HG03139 (cell line): ENCODE data around the gene AFF2.

Source experiments
- ATAC-seq: cut with Tn5 transposase; IDR thresholded peaks from one replicate; pipeline ENCODE4 v1.9.1; 2021; ENCODE audit not compliant: unreplicated experiment

The AFF2 gene

DNA sequence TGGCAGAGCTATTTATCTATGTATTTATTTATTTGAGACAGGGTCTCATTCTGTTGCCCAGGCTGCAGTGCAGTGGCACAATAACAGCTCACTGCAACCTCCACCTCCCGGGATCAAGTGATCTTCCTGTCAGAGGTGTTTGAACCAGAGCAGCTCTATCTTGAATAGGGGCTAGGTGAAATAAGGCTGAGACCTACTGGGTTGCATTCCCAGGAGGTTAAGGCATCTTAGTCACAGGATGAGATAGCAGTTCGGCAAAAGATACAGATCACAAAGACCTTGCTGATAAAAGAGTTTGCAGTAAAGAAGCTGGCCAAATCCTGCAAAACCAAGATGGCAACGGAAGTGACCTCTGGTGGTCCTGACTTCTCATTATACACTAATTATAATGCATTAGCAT is 501.9 kb downstream of the AFF2 start:
- ATAC-seq = no peak

DNA sequence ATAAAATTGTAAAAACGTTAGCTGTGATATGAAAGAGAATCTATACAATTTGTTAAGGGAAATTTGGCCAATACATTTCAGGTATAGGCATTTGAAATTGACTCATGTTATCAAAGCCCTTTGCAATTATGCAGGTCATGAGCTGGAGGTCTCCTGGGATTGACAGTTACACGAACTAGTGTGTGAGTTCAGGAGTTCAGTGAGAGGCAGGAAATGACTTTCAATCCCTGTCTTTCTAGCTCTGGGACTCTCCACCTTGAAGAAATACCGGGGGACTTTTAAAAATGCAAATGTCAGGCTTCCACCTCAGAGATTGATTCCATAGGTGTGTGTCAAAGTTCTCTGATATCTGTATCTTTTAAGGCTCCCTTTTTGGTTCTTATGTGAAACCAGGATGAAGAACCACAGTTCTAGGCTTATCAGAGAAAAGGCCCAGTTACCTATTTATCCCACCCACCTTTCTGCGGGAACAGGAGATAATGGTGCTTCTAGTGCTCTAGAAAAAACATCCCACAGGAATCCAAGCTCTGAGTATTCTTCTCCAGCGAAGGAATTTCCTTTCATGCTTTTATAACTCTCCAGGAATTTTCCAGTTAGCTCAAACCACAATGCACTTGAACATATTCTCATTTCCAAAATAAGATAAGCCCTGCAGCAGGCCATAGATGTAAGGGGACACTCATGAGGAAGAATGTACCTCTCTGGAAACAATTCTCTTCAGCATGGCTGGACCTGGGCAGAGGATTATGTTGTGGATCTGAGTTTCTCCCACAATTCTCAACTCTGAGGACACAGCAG is 503.6 kb downstream of the AFF2 start:
- ATAC-seq = no peak

DNA sequence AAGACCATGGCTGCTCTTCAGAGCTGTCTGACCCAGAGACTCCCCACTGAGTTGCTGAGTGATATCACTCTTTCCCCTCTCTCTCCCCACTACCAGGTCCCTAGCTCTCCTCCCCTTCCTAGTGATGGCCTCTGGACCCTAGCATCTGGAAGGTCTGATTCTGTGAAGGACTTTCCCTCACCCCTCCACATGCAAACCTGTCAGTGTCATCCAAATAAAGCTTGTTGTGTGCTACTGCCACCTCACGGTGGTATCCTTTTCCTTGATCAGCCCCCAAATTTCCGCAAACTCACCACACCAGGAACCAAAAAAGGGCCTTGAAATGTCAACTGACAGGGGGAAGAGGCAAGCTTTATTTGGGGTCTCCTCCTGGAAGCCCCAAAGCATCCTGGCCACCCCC is 504.5 kb downstream of the AFF2 start:
- no peak for ATAC-seq

DNA sequence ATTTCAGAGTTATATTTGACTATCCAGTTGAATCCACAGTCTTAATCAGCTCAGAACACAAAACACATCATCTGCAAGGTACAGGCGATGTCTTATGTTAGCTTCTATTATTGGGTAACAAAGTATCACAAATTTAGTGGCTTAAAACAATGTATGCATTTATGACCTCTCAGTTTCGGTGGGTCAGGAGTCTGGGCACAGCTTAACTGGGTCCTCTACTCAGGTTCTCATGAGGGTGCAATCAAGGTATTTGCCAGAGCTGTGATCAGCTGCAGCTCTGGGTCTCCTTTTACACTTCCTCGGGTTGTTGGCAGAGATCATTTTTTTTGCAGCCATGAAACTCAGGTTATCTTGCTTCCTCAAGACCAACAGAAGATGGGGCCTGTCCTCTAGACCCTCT is 505.8 kb downstream of the AFF2 start:
- no peak for ATAC-seq

DNA sequence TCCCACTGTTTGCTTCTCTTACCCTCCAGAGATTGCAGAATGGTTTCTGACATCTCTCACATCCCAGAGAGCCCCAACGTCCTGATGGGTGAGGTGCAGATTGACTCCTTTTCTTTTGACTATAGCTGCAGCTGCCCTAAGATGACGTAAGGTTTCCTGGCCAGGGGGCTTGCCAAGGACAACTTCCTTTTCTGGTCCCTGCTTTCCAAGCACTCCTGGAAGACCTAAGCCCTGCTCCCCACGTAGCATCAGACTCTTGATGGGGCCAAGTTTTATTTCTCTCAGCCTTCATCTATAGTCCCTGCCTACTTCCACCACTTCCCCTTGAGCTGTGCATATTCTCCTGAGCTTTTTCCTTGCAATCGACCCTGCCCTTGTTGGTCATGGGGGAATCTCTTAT is 507.0 kb downstream of the AFF2 start:
- ATAC-seq = no peak

DNA sequence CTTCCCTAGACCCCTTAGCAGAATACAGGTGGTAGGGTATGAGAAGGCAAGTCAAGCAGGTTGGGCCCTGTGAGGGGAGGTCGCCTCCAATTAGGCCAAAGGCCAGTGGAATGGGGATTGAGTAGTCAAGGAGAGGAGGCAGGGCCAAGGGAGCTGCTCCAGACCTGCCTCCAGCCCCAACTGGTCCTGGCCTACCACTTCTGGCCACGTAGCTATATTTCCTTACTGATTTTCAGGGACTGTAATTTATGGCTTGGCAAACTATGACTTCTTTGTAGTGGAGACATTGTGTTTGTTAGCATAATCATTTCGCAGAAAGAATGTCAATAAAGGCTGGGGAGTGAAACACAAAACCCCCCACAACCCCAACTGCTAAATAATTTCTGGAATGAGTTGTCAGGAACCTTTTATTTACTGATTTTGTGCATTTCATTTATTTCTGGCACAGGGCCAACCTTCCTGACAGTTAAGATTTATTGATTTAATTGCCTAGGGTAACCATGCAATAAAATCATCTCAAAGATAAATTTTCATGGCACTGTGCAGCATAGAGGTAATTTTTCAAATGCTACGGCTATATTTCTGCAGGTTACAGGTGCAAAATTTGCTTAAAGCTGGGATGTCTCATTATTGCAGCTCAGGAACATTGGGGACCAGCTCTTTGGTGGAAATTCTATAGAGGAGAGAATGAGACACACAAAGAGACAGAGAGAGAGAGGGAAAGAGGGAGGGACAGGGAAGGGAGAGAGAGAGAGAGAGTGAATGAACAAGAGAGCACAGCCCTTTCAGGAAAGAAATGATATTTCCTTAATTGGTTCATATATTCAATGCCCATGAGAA is 509.8 kb downstream of the AFF2 start:
- ATAC-seq = no peak

DNA sequence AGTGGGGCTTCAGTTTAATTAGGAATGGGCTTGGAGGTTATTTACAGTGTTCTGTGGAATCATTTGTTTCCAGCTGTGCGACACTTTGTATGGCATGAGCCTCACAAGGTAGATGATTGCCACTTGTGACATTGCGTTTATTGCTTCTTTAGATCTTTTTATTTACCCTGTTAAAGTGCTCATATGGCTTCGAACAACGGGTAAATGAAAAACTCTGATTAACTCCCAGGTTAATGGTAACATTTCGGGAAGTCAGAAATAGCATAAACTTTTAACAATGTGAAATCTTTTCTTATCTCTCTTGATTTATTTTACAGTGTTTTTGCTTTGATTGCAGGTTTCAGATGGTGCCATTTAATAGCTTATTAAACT is 510.4 kb downstream of the AFF2 start:
- no peak for ATAC-seq

DNA sequence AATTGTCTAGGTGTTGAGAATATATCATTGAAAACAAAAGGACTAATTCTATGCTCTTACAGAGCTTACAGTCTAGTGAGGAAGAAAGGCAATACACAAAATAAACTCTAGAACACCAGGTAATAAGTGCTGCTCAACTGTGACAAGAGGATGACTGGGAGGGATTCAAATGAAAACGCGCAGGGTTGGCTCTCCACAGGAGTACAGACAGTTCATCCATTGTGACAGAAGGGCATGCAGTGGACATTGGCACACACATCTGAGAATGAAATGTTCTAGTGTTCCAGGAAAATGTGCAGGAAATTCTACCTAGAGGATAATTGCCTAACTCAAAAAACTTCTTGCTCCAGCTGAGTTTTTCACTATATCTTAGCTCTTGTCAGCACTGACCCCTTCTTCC is 512.7 kb downstream of the AFF2 start:
- no peak for ATAC-seq

DNA sequence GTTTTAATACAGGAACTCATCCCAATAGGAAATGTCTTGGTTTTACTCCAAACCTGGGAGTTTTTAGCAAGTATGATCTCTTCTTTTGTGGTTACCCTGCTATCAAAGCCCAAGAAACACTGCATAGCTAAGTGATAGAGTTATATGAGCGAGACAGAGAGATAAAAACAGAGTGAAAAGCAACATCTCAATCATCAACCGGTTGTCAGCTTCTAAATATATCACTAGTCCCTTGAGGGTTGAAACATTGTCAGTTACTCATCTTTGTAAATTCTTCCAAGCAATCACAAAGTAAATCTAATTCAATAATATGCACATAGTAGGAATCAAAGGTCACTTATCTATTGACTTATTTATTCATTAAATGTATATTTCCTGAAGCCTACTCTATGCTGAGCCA is 520.7 kb downstream of the AFF2 start:
- no peak for ATAC-seq

DNA sequence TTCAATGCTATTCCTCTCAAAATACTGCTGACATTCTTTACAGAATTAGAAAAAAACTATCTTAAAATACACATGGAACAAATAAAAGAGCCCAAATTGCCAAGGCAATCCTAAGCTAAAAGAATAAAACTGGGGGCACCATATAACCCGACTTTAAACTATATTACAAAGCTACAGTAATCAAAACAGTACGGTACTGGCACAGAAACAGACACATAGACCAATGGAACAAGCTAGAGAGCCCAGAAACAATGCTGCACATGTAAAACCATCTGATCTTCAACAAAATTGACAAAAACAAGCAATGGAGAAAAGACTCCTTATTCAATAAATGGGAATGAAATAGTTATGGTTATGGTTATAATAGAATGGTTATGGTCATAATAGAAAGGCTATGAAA is 522.1 kb downstream of the AFF2 start:
- ATAC-seq = no peak

DNA sequence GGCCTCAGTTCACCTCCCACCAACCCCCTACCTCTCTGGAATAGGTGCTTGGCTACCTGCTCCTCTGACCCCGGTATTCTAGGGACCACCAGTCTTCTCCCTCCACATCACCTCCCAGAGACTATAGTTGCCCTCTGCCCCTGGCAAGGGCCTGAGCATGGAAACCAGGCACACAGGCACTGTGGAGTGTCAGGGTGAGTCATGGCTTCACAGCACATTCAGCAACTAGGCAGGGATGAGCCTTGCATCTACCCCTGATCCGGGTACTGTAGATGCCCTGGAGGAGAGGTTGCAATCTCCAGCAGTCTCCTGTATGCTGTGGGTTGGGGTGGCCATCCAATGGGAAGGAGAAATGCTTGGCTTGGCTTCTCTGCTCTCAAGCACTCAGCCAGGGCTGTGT is 532.0 kb downstream of the AFF2 start:
- ATAC-seq = no peak

DNA sequence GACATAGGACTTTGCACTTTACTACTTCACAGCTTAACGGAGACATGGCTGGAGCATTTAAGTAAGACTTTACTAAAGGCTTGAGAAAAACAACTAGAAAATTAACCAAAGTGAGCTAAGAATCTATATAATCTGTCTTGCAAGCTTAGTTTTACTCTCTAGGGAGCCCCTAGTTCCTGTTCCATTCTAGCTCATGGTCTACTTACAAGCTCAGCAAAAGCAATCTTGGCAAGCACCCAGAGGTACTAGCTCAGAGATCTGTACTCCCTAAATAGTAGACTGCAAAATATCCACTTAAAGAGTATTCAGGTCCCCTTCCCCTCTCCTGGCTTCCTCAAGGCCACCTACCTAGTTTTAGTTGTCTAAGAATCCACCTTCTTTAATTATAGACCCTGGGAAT is 535.7 kb downstream of the AFF2 start:
- no peak for ATAC-seq

DNA sequence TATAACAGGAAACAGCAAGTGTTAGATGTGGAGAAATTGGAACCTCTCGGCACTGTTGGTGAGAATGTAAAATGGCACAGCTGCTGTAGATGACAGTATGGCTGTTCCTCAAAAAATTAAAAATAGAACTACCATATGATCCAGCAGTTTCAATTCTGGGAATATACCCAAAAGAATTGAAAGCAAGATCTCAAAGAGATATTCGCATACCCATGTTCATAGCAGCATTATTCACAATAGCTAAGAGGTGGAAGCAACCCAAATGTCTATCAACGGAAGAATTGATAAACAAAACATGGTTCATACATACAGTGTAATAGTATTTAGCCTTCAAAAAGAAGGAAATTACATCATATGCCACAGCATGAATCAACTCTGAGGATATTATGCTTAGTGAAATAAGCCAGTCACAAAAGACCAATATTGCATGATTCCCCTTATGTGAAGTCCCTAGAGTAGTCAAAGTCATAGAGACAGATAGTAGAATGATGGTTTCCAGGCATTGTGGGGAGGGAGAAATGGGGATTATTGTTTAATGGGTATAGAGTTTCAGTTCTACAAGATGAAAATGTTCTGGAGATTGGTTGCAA is 537.0 kb downstream of the AFF2 start:
- ATAC-seq = no peak

DNA sequence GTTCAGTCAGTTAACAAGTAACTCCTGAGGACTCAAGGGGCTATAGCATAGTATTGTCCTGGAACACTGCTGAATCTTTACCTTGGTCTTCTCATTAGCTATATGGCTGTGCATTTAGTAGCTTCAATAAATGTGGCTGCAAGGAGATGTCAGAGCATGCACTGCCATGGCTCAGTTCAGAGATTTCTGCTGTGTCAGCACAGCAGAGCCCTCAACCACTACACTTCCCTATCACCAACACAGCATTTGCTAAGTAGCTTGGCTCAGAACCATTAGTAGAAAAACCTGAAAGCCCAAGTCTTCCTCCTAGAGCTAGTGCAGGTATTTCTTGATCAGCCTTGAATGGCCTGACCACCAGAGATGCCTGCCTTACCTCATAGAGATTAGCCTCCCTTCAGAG is 538.6 kb downstream of the AFF2 start:
- no peak for ATAC-seq

DNA sequence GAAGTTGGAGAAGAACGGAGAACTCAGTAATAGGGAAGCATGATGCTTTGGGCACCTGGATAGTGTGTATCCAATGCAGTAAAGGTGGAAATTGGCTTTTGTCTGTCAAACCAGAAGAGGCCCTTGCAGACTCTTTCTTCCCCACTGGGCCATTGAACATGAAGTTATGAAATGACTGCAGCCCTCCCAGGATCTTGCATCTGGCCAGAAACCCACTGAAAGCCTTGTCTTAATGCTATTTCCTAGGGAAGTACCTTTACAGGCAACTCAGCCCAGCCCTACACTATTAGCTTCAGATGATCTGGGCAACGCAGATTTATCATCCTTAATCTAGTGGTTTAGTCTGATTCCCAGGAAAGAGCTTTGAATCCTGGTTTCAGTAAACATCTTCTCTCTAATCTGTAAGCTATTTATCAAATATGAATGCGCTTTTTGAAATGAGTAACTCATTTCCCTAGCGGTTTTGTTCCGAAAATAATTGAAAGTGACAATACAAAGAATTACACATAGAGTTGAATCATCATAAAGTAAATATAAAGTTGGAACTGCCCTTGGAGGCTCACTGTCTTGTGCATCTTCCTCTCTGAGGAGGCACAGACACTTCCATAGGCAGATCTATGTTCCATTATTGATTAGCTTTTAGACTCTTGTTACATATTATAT is 540.6 kb downstream of the AFF2 start:
- ATAC-seq = no peak

DNA sequence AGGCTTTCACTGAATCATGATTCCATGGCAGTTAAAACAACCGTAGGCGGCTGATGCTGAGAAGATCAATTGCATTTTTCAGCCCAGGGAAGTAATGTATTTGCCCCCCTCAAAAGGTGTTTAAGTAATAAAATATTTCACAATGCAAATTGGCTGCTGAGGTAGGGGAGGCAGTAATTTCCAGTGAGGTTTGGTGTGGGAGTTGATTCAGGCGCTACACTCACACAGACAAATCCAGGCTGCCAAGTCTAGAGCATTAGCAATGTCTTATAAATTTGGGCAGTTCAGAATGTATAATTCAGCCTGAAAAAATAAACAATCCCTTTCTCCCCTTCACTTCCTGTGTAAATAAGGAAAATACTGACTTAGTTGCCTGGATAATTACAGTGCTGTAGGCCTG is 543.0 kb downstream of the AFF2 start:
- no peak for ATAC-seq

DNA sequence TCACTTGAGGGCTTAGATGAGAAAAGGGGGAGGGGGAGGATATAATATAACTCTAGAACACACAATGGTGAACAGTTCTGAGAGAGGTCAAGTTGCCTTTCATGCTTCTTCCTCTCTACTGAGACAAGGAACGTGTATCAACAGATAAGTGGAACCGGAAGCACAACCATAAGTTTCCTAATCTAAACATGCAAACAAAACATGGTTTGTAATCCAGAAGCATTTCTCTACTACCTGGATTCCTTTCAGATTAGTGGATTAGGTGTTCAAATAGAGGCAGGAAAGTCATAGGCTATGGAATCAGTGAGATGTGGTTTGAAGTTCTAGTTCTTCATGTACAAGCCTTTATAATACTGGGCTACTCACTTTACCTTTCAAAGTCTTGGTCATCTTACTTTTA is 544.1 kb downstream of the AFF2 start:
- ATAC-seq = no peak

DNA sequence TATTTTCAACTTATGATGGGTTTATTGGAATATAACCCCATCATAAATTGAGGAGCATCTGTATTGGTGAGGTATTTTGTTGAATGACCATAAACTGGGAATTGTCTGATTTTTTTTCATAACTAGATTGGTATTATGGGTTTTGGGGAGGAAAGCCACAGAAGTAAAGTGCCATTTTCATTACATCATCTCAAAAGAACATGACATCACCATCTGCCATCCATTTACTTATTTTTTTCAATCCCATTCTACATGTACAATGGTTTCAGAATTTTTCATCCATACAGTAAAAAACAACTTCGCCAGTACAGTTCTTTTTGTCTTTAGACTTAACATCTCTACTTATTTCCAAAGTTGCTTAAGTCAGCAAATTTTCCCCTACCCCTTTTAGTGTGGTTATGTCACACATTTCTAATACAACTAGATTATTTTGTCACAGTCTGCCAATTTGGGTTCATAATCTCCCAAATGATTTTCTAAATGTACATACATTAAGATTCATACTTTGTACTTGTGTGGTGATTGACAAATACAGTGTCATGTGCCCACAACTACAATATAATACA is 545.3 kb downstream of the AFF2 start:
- no peak for ATAC-seq
